Stimulated activated naive CD8-positive, alpha-beta T cell treated with anti-CD3 and anti-CD28 coated beads, Interleukin-15, Interleukin-2, amounts not matched to agents 100 ng/mL and 50 ng/mL, for 24 hours (primary cell): Measurements from ENCODE around the gene LRRC73.

Source experiments
- H3K27ac Mint-ChIP-seq: one replicate; pipeline ENCODE4 v1.8.0; 2021; ENCODE audit warnings: mild to moderate bottlenecking, mixed read lengths
- H3K27me3 Mint-ChIP-seq: one replicate; pipeline ENCODE4 v1.8.0; 2021; ENCODE audit warnings: mixed read lengths
- H3K36me3 Mint-ChIP-seq: one replicate; pipeline ENCODE4 v1.8.0; 2021; ENCODE audit warnings: low read depth, mixed read lengths
- H3K4me1 Mint-ChIP-seq: one replicate; pipeline ENCODE4 v1.8.0; 2021; ENCODE audit warnings: low read depth, mixed read lengths
- H3K4me3 Mint-ChIP-seq: one replicate; pipeline ENCODE4 v1.8.0; 2021; ENCODE audit warnings: mild to moderate bottlenecking, mixed read lengths
- H3K9me3 Mint-ChIP-seq: one replicate; pipeline ENCODE4 v1.8.0; 2021; ENCODE audit warnings: mixed read lengths

Gene LRRC73

GRCh38 chr6:43490523-43490939 lies 19.6 kb downstream of the LRRC73 start:
- peaks cover 23% of the 10 kb centered on the region for H3K4me1 Mint-ChIP-seq

GRCh38 chr6:43489277-43490072 lies 20.7 kb downstream of the LRRC73 start:
- no peak overlapping the region for H3K4me3 Mint-ChIP-seq
- H3K27ac Mint-ChIP-seq: no peak overlapping the region
- no peaks in the 10 kb centered on the region for H3K27me3 Mint-ChIP-seq
- peaks cover 14% of the 10 kb centered on the region for H3K36me3 Mint-ChIP-seq
- no peaks in the 10 kb centered on the region for H3K9me3 Mint-ChIP-seq
- peaks cover 13% of the 10 kb centered on the region for H3K4me1 Mint-ChIP-seq

More at GRCh38 chr6:43490523-43490939, 19.6 kb downstream of the LRRC73 start:
- Mint-ChIP-seq H3K27ac (no peak overlapping the region), H3K27me3 (no peaks in the 10 kb centered on the region), H3K9me3 (no peaks in the 10 kb centered on the region), H3K36me3 (peaks cover 14% of the 10 kb centered on the region), H3K4me3 (no peak overlapping the region)

- Mint-ChIP-seq H3K36me3 (peaks cover 14% of the 10 kb centered on the region), H3K27ac (no peak overlapping the region), H3K4me1 (peaks cover 8% of the 10 kb centered on the region), H3K27me3 (no peaks in the 10 kb centered on the region), H3K9me3 (no peaks in the 10 kb centered on the region), H3K4me3 (no peak overlapping the region)
Measured at GRCh38 chr6:43488667-43489276, 21.4 kb downstream of the LRRC73 start.

- H3K27me3 Mint-ChIP-seq: no peaks in the 10 kb centered on the region
- no peak overlapping the region for H3K27ac Mint-ChIP-seq
- H3K9me3 Mint-ChIP-seq: no peaks in the 10 kb centered on the region
- H3K4me3 Mint-ChIP-seq: no peak overlapping the region
- H3K36me3 Mint-ChIP-seq: peaks cover 11% of the 10 kb centered on the region
- peaks cover 50% of the 10 kb centered on the region for H3K4me1 Mint-ChIP-seq
Measured at GRCh38 chr6:43481591-43482236, 28.4 kb downstream of the LRRC73 start.

GRCh38 chr6:43481075-43481474 lies 29.1 kb downstream of the LRRC73 start:
- H3K27me3 Mint-ChIP-seq: no peaks in the 10 kb centered on the region
- H3K9me3 Mint-ChIP-seq: no peaks in the 10 kb centered on the region
- no peak overlapping the region for H3K27ac Mint-ChIP-seq
- no peak overlapping the region for H3K4me3 Mint-ChIP-seq
- H3K4me1 Mint-ChIP-seq: peaks cover 53% of the 10 kb centered on the region
- peaks cover 9% of the 10 kb centered on the region for H3K36me3 Mint-ChIP-seq

- H3K4me1 Mint-ChIP-seq: peaks cover 49% of the 10 kb centered on the region
- H3K27ac Mint-ChIP-seq: peak overlapping the region; percentile 85
- no peaks in the 10 kb centered on the region for H3K9me3 Mint-ChIP-seq
- H3K27me3 Mint-ChIP-seq: no peaks in the 10 kb centered on the region
- H3K36me3 Mint-ChIP-seq: peaks cover 5% of the 10 kb centered on the region
- peak overlapping the region; percentile 97 for H3K4me3 Mint-ChIP-seq
Measured at GRCh38 chr6:43478008-43478372, 32.2 kb downstream of the LRRC73 start.

- H3K27me3 Mint-ChIP-seq: no peaks in the 10 kb centered on the region
- H3K9me3 Mint-ChIP-seq: no peaks in the 10 kb centered on the region
- H3K4me3 Mint-ChIP-seq: peak within 1 kb of the TSS; percentile 97
- peak within 1 kb of the TSS; percentile 85 for H3K27ac Mint-ChIP-seq
- H3K36me3 Mint-ChIP-seq: peaks cover 5% of the 10 kb centered on the region
- peaks cover 47% of the 10 kb centered on the region for H3K4me1 Mint-ChIP-seq
Measured at GRCh38 chr6:43477235-43478007, 32.7 kb downstream of the LRRC73 start, which contains the start of gene TJAP1. Gene TJAP1, plus strand, starts transcription at chr6:43477570. Its CDS starts 21,432 bp downstream, at chr6:43499002.

DNA sequence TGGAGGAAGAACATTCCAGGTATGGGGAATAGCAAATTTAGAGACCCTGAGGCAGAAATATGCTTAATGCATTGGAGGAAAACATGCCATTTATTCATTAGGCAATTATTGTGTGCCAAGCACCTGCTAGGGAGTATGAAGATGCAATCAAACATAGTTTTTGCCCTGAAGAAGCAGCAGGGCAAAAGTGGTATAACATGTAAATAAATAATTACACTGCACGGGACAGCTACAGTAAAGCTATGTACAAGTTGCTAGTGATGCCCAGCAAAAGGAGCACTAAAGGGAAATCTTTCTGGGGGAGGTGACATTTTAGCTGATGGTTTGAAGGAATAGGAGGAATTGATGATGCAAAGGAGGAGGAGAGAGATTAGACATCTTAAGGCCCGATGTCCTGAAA lies 33.4 kb downstream of the LRRC73 start:
- no peaks in the 10 kb centered on the region for H3K9me3 Mint-ChIP-seq

DNA sequence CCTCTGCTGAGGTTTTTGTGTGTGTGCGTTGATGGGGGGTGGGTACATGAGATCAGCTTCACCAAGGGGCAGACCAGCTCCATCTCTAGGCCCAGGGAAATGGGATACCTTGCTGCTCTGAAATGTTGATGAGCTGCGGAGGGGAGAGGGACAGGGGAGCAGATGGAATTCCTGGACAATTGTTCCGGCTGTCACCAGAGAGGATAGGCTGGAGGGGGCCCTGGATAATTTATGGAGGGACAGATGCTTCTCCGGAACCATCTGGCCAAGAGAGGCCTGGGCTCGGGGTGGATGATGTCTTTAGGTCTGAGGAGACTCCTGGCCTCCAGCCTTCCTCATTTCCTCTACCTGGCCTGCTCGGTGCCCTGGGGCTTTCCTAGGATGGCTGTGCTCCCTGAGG lies 34.6 kb downstream of the LRRC73 start:
- Mint-ChIP-seq H3K9me3 (no peaks in the 10 kb centered on the region), H3K27me3 (peaks cover 7% of the 10 kb centered on the region), H3K4me3 (no peak overlapping the region), H3K4me1 (peaks cover 32% of the 10 kb centered on the region), H3K27ac (no peak overlapping the region), H3K36me3 (no peaks in the 10 kb centered on the region)

More for the DNA sequence above, 33.4 kb downstream of the LRRC73 start:
- H3K27me3 Mint-ChIP-seq: no peaks in the 10 kb centered on the region
- peaks cover 41% of the 10 kb centered on the region for H3K4me1 Mint-ChIP-seq
- peak overlapping the region; percentile 97 for H3K4me3 Mint-ChIP-seq
- peaks cover 2% of the 10 kb centered on the region for H3K36me3 Mint-ChIP-seq
- peak overlapping the region; percentile 85 for H3K27ac Mint-ChIP-seq

GRCh38 chr6:43472515-43472914 lies 37.6 kb downstream of the LRRC73 start:
- H3K36me3 Mint-ChIP-seq: no peaks in the 10 kb centered on the region
- no peak overlapping the region for H3K27ac Mint-ChIP-seq
- H3K4me1 Mint-ChIP-seq: peaks cover 10% of the 10 kb centered on the region
- H3K27me3 Mint-ChIP-seq: peaks cover 14% of the 10 kb centered on the region
- no peaks in the 10 kb centered on the region for H3K9me3 Mint-ChIP-seq
- H3K4me3 Mint-ChIP-seq: no peak overlapping the region

DNA sequence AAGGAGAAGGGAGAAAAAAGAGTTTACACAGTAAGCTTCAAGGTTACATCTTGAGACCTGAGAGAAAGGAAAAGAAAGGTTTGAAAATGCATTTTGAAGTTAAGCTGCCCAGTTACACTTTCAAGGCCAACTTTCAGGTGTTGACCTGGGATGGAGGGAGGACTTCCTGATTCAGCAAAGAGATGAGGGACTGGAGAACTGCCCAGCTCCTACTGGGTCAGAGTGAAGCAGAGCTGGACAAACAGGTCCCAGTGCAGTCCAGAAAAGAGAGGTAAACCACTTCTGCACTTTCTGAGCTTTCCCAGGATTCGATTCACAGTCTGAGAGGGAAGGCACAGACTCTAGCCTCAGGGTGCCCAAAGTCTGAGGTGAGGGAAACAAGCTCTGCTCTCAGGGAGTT lies 38.7 kb downstream of the LRRC73 start:
- H3K27ac Mint-ChIP-seq: no peak overlapping the region
- H3K36me3 Mint-ChIP-seq: no peaks in the 10 kb centered on the region
- peaks cover 19% of the 10 kb centered on the region for H3K27me3 Mint-ChIP-seq
- no peak overlapping the region for H3K4me3 Mint-ChIP-seq
- H3K4me1 Mint-ChIP-seq: no peaks in the 10 kb centered on the region
- no peaks in the 10 kb centered on the region for H3K9me3 Mint-ChIP-seq

DNA sequence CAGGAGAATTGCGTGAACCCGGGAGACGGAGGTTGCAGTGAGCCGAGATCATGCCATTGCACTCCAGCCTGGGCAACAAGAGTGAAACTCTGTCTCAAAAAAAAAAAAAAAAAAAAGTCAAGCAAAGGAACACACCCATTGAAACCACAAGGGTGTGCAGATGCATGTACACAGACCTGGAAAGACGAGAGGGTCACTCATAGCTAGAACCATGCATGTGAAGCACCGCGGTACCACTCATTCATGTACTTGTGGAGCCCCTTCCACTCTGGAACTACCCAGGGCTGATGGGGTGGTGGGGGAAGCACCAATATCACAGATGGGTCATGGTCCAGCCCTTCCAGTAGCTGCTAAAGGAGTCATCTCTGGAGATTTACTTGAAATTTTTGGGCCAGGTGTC lies 40.2 kb downstream of the LRRC73 start:
- Mint-ChIP-seq H3K9me3 (no peaks in the 10 kb centered on the region), H3K4me3 (no peak overlapping the region), H3K27me3 (peaks cover 22% of the 10 kb centered on the region), H3K4me1 (no peaks in the 10 kb centered on the region), H3K27ac (no peak overlapping the region), H3K36me3 (no peaks in the 10 kb centered on the region)

DNA sequence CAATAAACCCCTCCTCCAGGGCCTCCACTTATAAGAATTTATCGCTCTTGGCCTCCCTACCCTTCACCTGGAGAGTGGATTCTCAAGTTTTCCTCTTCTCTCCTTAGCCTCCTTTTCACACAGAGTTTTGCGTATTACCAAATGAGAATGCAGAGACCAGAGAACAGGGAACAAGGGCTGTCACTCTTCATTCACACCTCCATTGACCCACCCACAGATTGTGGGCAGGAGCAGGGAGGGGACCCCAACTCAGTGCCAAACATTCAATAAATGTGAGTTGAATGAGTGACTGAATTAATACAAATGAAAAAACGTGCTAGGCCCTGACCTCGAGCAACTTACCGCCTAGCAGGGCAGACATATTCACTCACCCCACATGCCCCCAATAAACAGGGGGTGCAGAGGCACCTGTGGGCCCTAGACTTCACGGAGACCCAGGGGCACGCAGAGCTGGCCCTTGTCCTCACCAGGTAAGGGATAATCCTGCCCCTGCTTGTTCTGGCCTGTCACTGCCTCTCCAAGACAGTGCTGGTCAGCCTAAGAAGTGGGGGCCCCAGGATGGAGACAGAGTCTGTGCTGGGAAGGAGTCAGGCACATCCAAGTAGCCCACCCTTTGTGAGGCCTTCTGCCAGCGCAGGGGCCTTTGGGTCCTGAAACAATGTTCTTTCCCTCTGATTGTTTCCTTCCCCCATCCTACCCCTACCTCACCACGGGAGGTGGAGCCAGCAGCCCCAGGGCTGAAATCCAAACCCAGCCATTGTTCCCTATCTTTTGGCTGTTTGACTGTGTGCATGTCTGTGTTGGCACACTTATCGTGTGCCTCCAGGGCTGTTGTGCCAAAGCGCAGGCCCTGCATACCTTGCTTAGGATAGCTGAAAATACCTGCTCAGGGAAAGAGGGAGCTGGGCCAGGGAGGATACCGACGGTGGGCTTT lies 41.1 kb downstream of the LRRC73 start:
- Mint-ChIP-seq H3K27ac (no peak overlapping the region), H3K27me3 (peaks cover 22% of the 10 kb centered on the region), H3K9me3 (no peaks in the 10 kb centered on the region), H3K4me3 (no peak overlapping the region), H3K4me1 (no peaks in the 10 kb centered on the region), H3K36me3 (no peaks in the 10 kb centered on the region)

DNA sequence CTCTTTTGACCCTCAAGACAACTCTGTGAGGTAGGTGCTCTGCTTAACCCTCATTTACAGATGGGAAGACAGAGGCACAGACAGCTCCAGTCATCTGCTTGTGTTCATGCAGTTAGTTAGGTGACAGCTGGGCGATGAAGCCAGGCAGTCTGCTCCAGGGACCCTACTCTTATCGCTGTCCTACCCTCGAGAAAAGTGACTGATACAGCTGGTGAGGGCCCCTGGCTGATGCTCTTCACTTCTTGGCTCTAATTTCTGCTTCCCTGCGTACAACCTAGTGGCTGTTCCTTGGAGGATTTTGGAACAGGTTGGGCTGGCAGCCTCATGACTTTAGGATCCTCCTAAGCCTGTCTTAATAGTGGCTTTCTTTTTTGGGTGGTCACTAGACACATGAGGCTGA lies 41.9 kb downstream of the LRRC73 start:
- H3K27me3 Mint-ChIP-seq: peaks cover 23% of the 10 kb centered on the region
- no peaks in the 10 kb centered on the region for H3K36me3 Mint-ChIP-seq
- no peaks in the 10 kb centered on the region for H3K9me3 Mint-ChIP-seq
- no peaks in the 10 kb centered on the region for H3K4me1 Mint-ChIP-seq
- no peak overlapping the region for H3K4me3 Mint-ChIP-seq
- H3K27ac Mint-ChIP-seq: no peak overlapping the region
